Choroid plexus epithelial cell (primary cell): Measurements from ENCODE around the gene ZFPM1.

Experiments used
- DNase-seq: peaks from one replicate; pipeline ENCODE4 v3.0.0-alpha.2; 2010; ENCODE audit warnings: low read depth
- H3K4me3 ChIP-seq: 2 replicates; pipeline ENCODE4 v1.5.1; 2011; ENCODE audit warnings: low read depth, mild to moderate bottlenecking, control low read depth, low read length, moderate library complexity
- TF ChIP-seq, protein P1 (sequence below): conservative IDR thresholded peaks from 2 replicates; pipeline ENCODE4 v1.5.1; 2011; ENCODE audit warnings: low read depth, mild to moderate bottlenecking, control low read depth, inconsistent platforms, low read length, moderate library complexity

The ZFPM1 gene

DNA sequence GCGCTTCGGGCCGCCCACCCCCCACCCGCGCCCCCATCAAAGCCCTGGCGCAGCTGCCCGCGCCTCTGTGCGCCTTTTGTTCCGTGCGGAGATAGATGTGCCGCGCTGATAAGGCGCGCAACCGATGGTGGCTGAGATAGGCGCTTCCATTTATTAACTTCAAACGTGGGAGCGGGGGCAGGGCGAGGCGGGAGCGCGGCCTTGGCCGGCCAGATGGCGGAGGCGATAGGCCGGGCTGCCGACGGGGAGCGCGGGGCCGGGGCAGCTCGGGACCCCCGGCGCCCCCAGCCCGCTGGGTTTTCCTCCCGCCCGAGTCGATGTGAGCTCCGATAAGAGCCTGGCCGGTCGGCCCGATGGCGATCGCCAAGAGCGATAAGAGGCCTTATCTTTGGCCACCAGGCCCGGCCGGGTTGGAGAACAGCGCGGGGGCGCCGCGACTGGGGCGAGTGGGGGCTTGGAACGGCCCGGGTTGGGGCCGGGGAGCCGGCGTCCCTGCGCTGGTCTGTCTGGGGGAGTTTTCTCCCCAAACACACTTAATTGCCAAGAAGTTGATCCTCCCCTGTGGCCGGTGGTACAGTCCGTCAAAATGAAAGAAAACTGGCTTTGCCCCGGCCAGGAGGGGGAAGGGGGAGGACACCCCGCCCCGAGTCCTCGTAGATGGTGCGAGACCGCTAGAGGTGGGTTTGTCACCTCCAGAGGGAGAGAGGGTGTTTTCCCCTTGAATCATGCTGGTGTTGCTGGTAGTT lies 2.7 kb downstream of the ZFPM1 start:
- peak overlapping the region; percentile 59 for H3K4me3 ChIP-seq
- DNase-seq: peak; percentile 53
- TF ChIP-seq, protein P1, sequence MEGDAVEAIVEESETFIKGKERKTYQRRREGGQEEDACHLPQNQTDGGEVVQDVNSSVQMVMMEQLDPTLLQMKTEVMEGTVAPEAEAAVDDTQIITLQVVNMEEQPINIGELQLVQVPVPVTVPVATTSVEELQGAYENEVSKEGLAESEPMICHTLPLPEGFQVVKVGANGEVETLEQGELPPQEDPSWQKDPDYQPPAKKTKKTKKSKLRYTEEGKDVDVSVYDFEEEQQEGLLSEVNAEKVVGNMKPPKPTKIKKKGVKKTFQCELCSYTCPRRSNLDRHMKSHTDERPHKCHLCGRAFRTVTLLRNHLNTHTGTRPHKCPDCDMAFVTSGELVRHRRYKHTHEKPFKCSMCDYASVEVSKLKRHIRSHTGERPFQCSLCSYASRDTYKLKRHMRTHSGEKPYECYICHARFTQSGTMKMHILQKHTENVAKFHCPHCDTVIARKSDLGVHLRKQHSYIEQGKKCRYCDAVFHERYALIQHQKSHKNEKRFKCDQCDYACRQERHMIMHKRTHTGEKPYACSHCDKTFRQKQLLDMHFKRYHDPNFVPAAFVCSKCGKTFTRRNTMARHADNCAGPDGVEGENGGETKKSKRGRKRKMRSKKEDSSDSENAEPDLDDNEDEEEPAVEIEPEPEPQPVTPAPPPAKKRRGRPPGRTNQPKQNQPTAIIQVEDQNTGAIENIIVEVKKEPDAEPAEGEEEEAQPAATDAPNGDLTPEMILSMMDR: peak; percentile 1

DNA sequence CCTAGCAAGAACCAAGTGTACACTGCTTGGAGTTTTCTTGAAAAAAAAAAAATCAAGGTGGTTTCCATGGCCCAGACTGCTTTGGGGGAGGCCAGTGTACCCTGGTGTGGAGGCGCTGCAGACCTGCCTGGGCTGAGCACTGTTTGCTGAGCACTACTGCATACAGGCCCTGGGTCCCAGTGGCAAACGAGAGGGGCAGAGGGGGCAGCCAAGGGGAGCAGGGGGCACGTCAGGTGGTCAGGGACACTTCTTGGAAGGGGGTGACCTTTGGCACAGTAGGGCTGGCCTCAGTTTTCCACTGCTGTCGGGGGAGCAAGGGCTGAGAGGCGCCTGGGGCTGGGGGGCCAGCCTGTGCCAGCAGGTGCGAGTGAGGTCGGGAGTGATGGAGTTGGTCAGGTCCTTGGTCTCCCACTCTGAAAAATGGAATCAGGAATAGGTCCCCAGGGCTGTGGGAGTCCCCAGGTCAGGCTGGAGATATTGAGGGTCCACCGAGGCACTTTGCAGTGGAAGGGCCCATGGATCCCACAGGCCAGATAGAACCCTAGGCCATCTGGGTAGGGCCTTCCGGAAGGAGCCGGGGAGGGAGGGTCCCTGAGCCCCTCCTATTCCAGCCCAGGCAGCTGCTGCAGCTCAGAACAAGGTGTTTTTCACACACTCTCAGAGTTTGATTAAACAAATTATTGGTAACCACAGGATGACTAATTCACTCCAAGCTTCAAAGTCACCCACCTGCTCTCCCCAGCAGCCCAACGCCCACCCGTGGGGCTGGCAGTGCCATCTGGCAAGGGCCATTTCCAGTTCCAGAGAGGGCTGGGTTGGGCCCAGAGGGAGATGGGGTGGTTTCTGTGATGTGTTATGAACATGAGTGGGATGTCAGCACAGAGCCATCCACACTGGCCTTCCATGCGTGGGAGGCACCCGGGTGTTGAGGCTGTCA lies 3.5 kb downstream of the ZFPM1 start:
- peak overlapping the region; percentile 59 for H3K4me3 ChIP-seq
- no peak for DNase-seq
- TF ChIP-seq, protein P1: no peak

DNA sequence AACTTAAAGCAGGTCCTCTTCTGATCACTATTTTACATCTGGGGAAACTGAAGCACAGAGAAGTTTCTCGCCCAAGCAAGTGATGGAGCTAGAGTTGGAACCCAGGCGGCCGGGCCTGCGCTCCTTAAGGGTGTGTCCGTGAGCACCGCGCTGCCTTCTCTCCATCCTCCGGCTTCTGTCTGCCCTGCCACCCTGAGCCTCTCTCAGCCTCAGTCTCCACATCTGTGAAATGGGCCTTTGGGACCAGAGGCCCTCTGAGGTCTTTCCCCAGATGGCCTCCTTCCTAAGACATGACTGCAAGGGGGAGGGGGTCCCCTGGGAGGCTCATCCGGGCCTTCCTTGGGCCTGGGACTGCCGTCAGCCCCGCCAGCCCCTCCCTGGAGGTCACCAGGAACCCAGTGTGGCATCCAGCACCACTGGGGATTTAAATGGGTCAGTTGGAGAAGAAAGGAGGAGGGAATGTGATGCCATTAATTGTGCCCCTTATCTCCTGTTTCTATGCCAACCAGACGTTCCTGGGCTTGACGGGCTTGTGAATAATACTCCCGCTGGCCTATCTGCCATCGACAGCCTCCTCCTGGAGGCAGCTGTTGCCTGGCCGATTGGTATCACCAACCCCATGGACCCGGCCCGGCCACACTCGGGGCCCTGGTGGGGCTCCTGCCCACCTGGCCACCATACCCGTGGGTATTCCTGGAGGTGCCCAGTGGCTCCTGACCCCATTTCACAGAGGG lies 5.1 kb downstream of the ZFPM1 start:
- no peak for DNase-seq
- TF ChIP-seq, protein P1: no peak
- no peak overlapping the region for H3K4me3 ChIP-seq

DNA sequence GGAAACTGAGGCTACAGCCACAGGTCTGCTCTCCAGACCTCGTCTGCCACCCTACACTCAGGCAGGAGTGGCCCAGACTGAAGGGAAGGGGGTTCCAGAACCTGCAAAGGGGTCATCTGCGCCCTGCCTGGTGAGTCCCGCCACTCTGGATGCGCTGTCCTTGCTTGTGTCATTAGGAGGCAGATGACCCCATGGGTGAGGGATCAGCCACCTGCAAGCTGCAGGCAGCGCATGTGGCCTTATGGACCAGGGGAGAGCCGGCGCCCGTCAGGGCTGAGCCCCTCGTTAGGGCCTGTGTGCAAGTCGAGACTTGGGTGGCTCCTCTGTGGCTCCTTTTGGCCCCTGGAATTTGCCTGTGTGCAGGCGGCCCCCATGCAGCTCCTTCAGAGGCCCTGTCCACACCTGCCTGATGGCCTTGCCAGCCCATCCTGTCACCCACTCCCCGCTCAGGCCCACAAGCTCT lies 5.7 kb downstream of the ZFPM1 start:
- TF ChIP-seq, protein P1: no peak
- no peak overlapping the region for H3K4me3 ChIP-seq
- no peak for DNase-seq

DNA sequence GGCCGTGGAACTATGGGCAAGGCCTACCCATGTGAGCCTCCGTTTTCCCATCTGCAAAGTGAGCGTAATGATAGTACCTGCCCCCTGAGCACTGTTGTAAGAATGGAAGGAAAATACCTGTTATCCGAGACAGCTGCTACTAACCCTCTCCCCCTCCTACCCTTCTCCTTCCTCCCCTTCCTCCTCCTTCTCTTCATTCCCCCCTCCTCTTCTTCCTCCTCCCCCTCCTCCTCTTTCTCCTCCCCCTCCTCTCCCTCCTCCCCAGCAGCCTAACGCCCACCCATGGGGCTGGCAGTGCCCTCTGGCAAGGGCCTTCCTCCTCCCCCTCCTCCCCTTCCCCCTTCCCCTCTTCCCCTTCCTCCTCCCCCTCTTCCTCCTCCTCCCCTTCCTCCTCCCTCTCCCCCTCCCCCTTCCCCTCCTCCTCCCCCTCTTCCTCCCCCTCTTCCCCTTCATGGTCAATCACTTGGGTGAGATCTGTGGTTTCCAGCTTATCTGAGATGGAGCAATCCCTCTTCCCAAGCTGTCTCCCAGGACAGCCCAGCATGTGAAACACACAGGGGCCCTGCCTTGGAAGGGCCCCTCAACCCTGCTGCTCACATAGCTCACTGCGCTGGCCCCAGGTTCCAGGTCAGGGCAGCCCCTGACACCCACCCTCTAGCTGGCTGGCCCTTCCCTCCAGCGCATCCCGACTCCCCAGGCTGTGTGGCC lies 6.4 kb downstream of the ZFPM1 start:
- TF ChIP-seq, protein P1: no peak
- DNase-seq: peak; percentile 20
- no peak overlapping the region for H3K4me3 ChIP-seq
